OCI-LY1 (cell line): ENCODE measurements around the gene STT3B.

ENCODE experiments used
- H2AFZ ChIP-seq: fragments of 200-600 bp; sonication (generic), shearing (Covaris generic); 2 replicates; pipeline ENCODE4 v1.6.0; 2014; ENCODE audit warnings: antibody characterized with exemption, mild to moderate bottlenecking, low read length
- H3F3A ChIP-seq: fragments of 200-600 bp; sonication (generic), shearing (Covaris generic); 2 replicates; pipeline ENCODE4 v1.6.0; 2014; ENCODE audit warnings: mild to moderate bottlenecking, antibody characterized with exemption, low read length, moderate library complexity; ENCODE audit not compliant: insufficient read depth
- H3K27ac ChIP-seq: fragments of 200-600 bp; sonication (generic); 2 replicates; pipeline ENCODE4 v1.5.1; 2014; ENCODE audit warnings: low read length, mixed run types, mild to moderate bottlenecking, low read depth; ENCODE audit not compliant: poor library complexity, severe bottlenecking
- H3K27me3 ChIP-seq: fragments of 200-600 bp; sonication (generic); 2 replicates; pipeline ENCODE4 v1.6.0; 2014; ENCODE audit warnings: antibody characterized with exemption, mild to moderate bottlenecking, low read length, moderate library complexity; ENCODE audit not compliant: insufficient read depth
- H3K36me3 ChIP-seq: fragments of 200-600 bp; sonication (generic); 2 replicates; pipeline ENCODE4 v1.6.1; 2014; ENCODE audit warnings: mild to moderate bottlenecking, antibody characterized with exemption, low read length, moderate library complexity, mixed read lengths; ENCODE audit not compliant: insufficient read depth
- H3K4me1 ChIP-seq: fragments of 200-600 bp; sonication (generic); 2 replicates; pipeline ENCODE4 v1.5.1; 2014; ENCODE audit warnings: mild to moderate bottlenecking, low read length, moderate library complexity; ENCODE audit not compliant: insufficient read depth, severe bottlenecking
- H3K4me2 ChIP-seq: fragments of 200-600 bp; sonication (generic), shearing (Covaris generic); 2 replicates; pipeline ENCODE4 v1.6.1; 2014; ENCODE audit warnings: low read length
- H3K4me3 ChIP-seq: fragments of 200-600 bp; sonication (generic); 2 replicates; pipeline ENCODE4 v1.5.1; 2014; ENCODE audit warnings: low read length, low read depth, mild to moderate bottlenecking, mixed read lengths; ENCODE audit not compliant: poor library complexity, severe bottlenecking
- H3K79me2 ChIP-seq: fragments of 200-600 bp; shearing (Covaris generic); 2 replicates; pipeline ENCODE4 v1.6.1; 2016; ENCODE audit warnings: mixed run types, low read length, mixed read lengths; ENCODE audit not compliant: insufficient read depth
- H3K9ac ChIP-seq: fragments of 200-600 bp; sonication (generic), shearing (Covaris generic); 2 replicates; pipeline ENCODE4 v1.6.1; 2014; ENCODE audit warnings: mild to moderate bottlenecking, low read length, mixed read lengths
- H3K9me2 ChIP-seq: fragments of 200-600 bp; sonication (generic), shearing (Covaris generic); 2 replicates; pipeline ENCODE4 v1.6.1; 2014; ENCODE audit warnings: low read depth, mild to moderate bottlenecking, low read length, mixed read lengths
- H3K9me3 ChIP-seq: fragments of 200-600 bp; shearing (Covaris generic); 2 replicates; pipeline ENCODE4 v1.6.1; 2014; ENCODE audit warnings: low read length, mixed read lengths
- H4K20me1 ChIP-seq: fragments of 200-600 bp; sonication (generic), shearing (Covaris generic); 2 replicates; pipeline ENCODE4 v1.6.0; 2016; ENCODE audit warnings: mild to moderate bottlenecking, low read length; ENCODE audit not compliant: insufficient read depth
- CTCF ChIP-seq: fragments of 200-600 bp; sonication (generic), shearing (Covaris generic); IDR thresholded peaks from 2 replicates; pipeline ENCODE4 v1.5.1; 2017; ENCODE audit warnings: mild to moderate bottlenecking, antibody characterized with exemption, low read length, moderate library complexity, mixed read lengths
- EZH2 ChIP-seq: fragments of 200-600 bp; sonication (generic), shearing (Covaris generic); IDR thresholded peaks from 2 replicates; pipeline ENCODE4 v1.8.0; 2017; ENCODE audit warnings: borderline replicate concordance, mixed run types, mild to moderate bottlenecking, antibody characterized with exemption, low read length, moderate library complexity, mixed read lengths

Gene STT3B

GRCh38 chr3:31671976-31672375, 139.3 kb downstream of the STT3B start:
- no peak overlapping the region for H3K9ac ChIP-seq
- H3K27ac ChIP-seq: no peak overlapping the region
- H3K9me3 ChIP-seq: no peaks in the 10 kb centered on the region
- peaks cover 79% of the 10 kb centered on the region for H3K36me3 ChIP-seq
- no peaks in the 10 kb centered on the region for H3K27me3 ChIP-seq
- H3K4me1 ChIP-seq: no peaks in the 10 kb centered on the region
- no peaks in the 10 kb centered on the region for H3K79me2 ChIP-seq
- TF ChIP-seq EZH2 (no peak), CTCF (no peak)
- H4K20me1 ChIP-seq: no peaks in the 10 kb centered on the region
- H3K9me2 ChIP-seq: no peaks in the 10 kb centered on the region
- H3K4me2 ChIP-seq: no peak overlapping the region
- no peak overlapping the region for H2AFZ ChIP-seq
- H3K4me3 ChIP-seq: no peak overlapping the region
- no peaks in the 10 kb centered on the region for H3F3A ChIP-seq

- H3K4me3 ChIP-seq: no peak overlapping the region
- H3K9me2 ChIP-seq: no peaks in the 10 kb centered on the region
- H3K36me3 ChIP-seq: peaks cover 72% of the 10 kb centered on the region
- H3F3A ChIP-seq: no peaks in the 10 kb centered on the region
- H3K27me3 ChIP-seq: no peaks in the 10 kb centered on the region
- H3K4me2 ChIP-seq: no peak overlapping the region
- TF ChIP-seq CTCF: no peak
- no peak for TF ChIP-seq EZH2
- no peaks in the 10 kb centered on the region for H3K4me1 ChIP-seq
- H3K9me3 ChIP-seq: no peaks in the 10 kb centered on the region
- no peak overlapping the region for H3K9ac ChIP-seq
- H3K27ac ChIP-seq: no peak overlapping the region
- H4K20me1 ChIP-seq: no peaks in the 10 kb centered on the region
- H3K79me2 ChIP-seq: no peaks in the 10 kb centered on the region
- no peak overlapping the region for H2AFZ ChIP-seq
These were observed 141.2 kb downstream of the STT3B start for GRCh38 chr3:31673950-31674349.

- H3K79me2 ChIP-seq: no peaks in the 10 kb centered on the region
- no peaks in the 10 kb centered on the region for H3F3A ChIP-seq
- no peak overlapping the region for H3K9ac ChIP-seq
- no peak overlapping the region for H3K4me3 ChIP-seq
- H3K4me2 ChIP-seq: no peak overlapping the region
- no peak overlapping the region for H3K27ac ChIP-seq
- no peaks in the 10 kb centered on the region for H3K4me1 ChIP-seq
- H3K36me3 ChIP-seq: peaks cover 71% of the 10 kb centered on the region; the same call in 1 of the 2 replicates
- H4K20me1 ChIP-seq: no peaks in the 10 kb centered on the region
- no peaks in the 10 kb centered on the region for H3K9me2 ChIP-seq
- H3K27me3 ChIP-seq: no peaks in the 10 kb centered on the region
- H2AFZ ChIP-seq: no peak overlapping the region
- H3K9me3 ChIP-seq: no peaks in the 10 kb centered on the region
- TF ChIP-seq CTCF (no peak), EZH2 (no peak)
These were observed 143.8 kb downstream of the STT3B start for GRCh38 chr3:31676556-31676955.
